H9 (cell line): Measurements from ENCODE around the gene WFDC1. TPM values are rescaled to one million over a fixed set of nuclear protein-coding genes. Genes with fewer than 3 reads are reported as not detected.
A peak's percentile ranks its signal among the peaks of the same experiment; 100 is the strongest.

ENCODE experiments used
- DNase-seq: peaks from one replicate; pipeline ENCODE4 v3.0.0-alpha.2; 2017
- H2AFZ ChIP-seq: one replicate; pipeline ENCODE4 v1.6.1; 2013; ENCODE audit warnings: mild to moderate bottlenecking, low read length, control low read depth, moderate library complexity
- H2AK5ac ChIP-seq: 2 replicates; pipeline ENCODE4 v1.6.1; 2013; ENCODE audit warnings: low read length, control low read depth, mixed read lengths; ENCODE audit not compliant: insufficient read length
- H2BK120ac ChIP-seq: one replicate; pipeline ENCODE4 v1.6.1; 2013; ENCODE audit warnings: low read depth, mild to moderate bottlenecking, low read length, control low read depth, inconsistent platforms; ENCODE audit not compliant: poor library complexity, severe bottlenecking
- H2BK12ac ChIP-seq: 2 replicates; pipeline ENCODE4 v1.6.1; 2013; ENCODE audit warnings: low read length, control low read depth, mixed read lengths, low read depth; ENCODE audit not compliant: insufficient read length
- H2BK15ac ChIP-seq: 2 replicates; pipeline ENCODE4 v1.6.1; 2013; ENCODE audit warnings: low read depth, low read length, control low read depth
- H2BK20ac ChIP-seq: one replicate; pipeline ENCODE4 v1.6.1; 2013; ENCODE audit warnings: low read depth, mild to moderate bottlenecking, low read length, control low read depth, inconsistent platforms; ENCODE audit not compliant: poor library complexity, severe bottlenecking
- H2BK5ac ChIP-seq: 2 replicates; pipeline ENCODE4 v1.6.1; 2013; ENCODE audit warnings: low read length, control low read depth, mixed read lengths; ENCODE audit not compliant: insufficient read length
- H3K14ac ChIP-seq: 2 replicates; pipeline ENCODE4 v1.6.1; 2013; ENCODE audit warnings: low read length, control low read depth; ENCODE audit not compliant: insufficient read depth
- H3K18ac ChIP-seq: 2 replicates; pipeline ENCODE4 v1.6.1; 2013; ENCODE audit warnings: low read depth, mild to moderate bottlenecking, mixed read lengths, low read length, control low read depth; ENCODE audit not compliant: insufficient read length
- H3K23ac ChIP-seq: 2 replicates; pipeline ENCODE4 v1.6.1; 2013; ENCODE audit warnings: low read length, control low read depth, mixed read lengths, low read depth; ENCODE audit not compliant: insufficient read length
- H3K23me2 ChIP-seq: 2 replicates; pipeline ENCODE4 v1.6.1; 2013; ENCODE audit warnings: low read depth, mild to moderate bottlenecking, mixed read lengths, low read length, control low read depth; ENCODE audit not compliant: insufficient read length, poor library complexity, severe bottlenecking
- H3K27ac ChIP-seq: 2 replicates; pipeline ENCODE4 v1.5.1; 2013; ENCODE audit warnings: low read length, control low read depth, mixed read lengths, low read depth; ENCODE audit not compliant: insufficient read length
- H3K27me3 ChIP-seq: 2 replicates; pipeline ENCODE4 v1.6.1; 2013; ENCODE audit warnings: low read length, control low read depth, inconsistent platforms; ENCODE audit not compliant: insufficient read depth
- H3K4ac ChIP-seq: 2 replicates; pipeline ENCODE4 v1.6.1; 2013; ENCODE audit warnings: low read depth, mild to moderate bottlenecking, control low read depth, inconsistent platforms, low read length, moderate library complexity
- H3K4me1 ChIP-seq: 2 replicates; pipeline ENCODE4 v1.6.1; 2013; ENCODE audit warnings: low read length, control low read depth, inconsistent platforms; ENCODE audit not compliant: insufficient read depth
- H3K4me2 ChIP-seq: 2 replicates; pipeline ENCODE4 v1.6.1; 2013; ENCODE audit warnings: low read length, control low read depth, mixed read lengths; ENCODE audit not compliant: insufficient read length, insufficient read depth
- H3K56ac ChIP-seq: 2 replicates; pipeline ENCODE4 v1.6.1; 2013; ENCODE audit warnings: low read depth, mild to moderate bottlenecking, mixed read lengths, low read length, control low read depth; ENCODE audit not compliant: insufficient read length
- H3K79me1 ChIP-seq: 2 replicates; pipeline ENCODE4 v1.6.1; 2013; ENCODE audit warnings: low read depth, mild to moderate bottlenecking, moderate library complexity, low read length, control low read depth, inconsistent platforms; ENCODE audit not compliant: insufficient read depth, poor library complexity, severe bottlenecking
- H3K79me2 ChIP-seq: 2 replicates; pipeline ENCODE4 v1.6.1; 2013; ENCODE audit warnings: low read length, control low read depth, inconsistent platforms; ENCODE audit not compliant: insufficient read depth
- H3K9ac ChIP-seq: 2 replicates; pipeline ENCODE4 v1.6.1; 2013; ENCODE audit warnings: low read length, control low read depth, mixed read lengths; ENCODE audit not compliant: insufficient read length; ENCODE audit errors: extremely low read depth
- H3K9me3 ChIP-seq: one replicate; pipeline ENCODE4 v1.6.1; 2013; ENCODE audit warnings: low read depth, low read length, inconsistent platforms; ENCODE audit not compliant: control insufficient read depth
- H3T11ph ChIP-seq: one replicate; pipeline ENCODE4 v1.6.1; 2013; ENCODE audit warnings: mild to moderate bottlenecking, low read length, control low read depth, inconsistent platforms
- H4K20me1 ChIP-seq: one replicate; pipeline ENCODE4 v1.6.1; 2013; ENCODE audit not compliant: control insufficient read depth, insufficient read length, insufficient read depth
- H4K5ac ChIP-seq: 2 replicates; pipeline ENCODE4 v1.6.1; 2013; ENCODE audit warnings: low read depth, mild to moderate bottlenecking, mixed read lengths, low read length, control low read depth; ENCODE audit not compliant: insufficient read length
- H4K8ac ChIP-seq: replicated peaks from 2 replicates; pipeline ENCODE4 v1.6.1; 2013; ENCODE audit warnings: low read length, control low read depth, mixed read lengths, low read depth; ENCODE audit not compliant: insufficient read length
- H4K91ac ChIP-seq: 2 replicates; pipeline ENCODE4 v1.6.1; 2013; ENCODE audit warnings: low read depth, mild to moderate bottlenecking, moderate library complexity, mixed read lengths, low read length, control low read depth; ENCODE audit not compliant: insufficient read length
- H3K27ac Mint-ChIP-seq, 3 experiments: 2 replicates in 2 of 3; 3 replicates in 1 of 3; pipeline ENCODE4 v1.8.0; 2020 to 2021; ENCODE audit warnings: mixed read lengths in 3 of 3, mild to moderate bottlenecking in 1 of 3, moderate library complexity in 1 of 3
- H3K27me3 Mint-ChIP-seq: 2 replicates; pipeline ENCODE4 v1.8.0; 2021; ENCODE audit warnings: low read depth, mild to moderate bottlenecking, moderate library complexity, mixed read lengths
- H3K36me3 Mint-ChIP-seq, 3 experiments: 2 replicates in 2 of 3; 3 replicates in 1 of 3; pipeline ENCODE4 v1.8.0; 2020 to 2021; ENCODE audit warnings: low read depth in 3 of 3, mixed read lengths in 3 of 3; ENCODE audit not compliant: insufficient read depth in 1 of 3
- H3K4me1 Mint-ChIP-seq, 2 experiments: 2 replicates each; pipeline ENCODE4 v1.8.0; 2020; ENCODE audit warnings: mixed read lengths in 2 of 2
- H3K4me3 Mint-ChIP-seq, 2 experiments: 2 replicates in 1 of 2; 3 replicates in 1 of 2; pipeline ENCODE4 v1.8.0; 2020 to 2021; ENCODE audit warnings: mild to moderate bottlenecking in 2 of 2, mixed read lengths in 2 of 2, moderate library complexity in 1 of 2
- H3K9me3 Mint-ChIP-seq, 2 experiments: 2 replicates in 1 of 2; 3 replicates in 1 of 2; pipeline ENCODE4 v1.8.0; 2020; ENCODE audit warnings: mild to moderate bottlenecking in 2 of 2, mixed read lengths in 2 of 2, moderate library complexity in 1 of 2
- CTCF ChIP-seq: fragments of 200-600 bp; sonication (generic); conservative IDR thresholded peaks from 3 replicates; pipeline ENCODE4 v1.8.0; 2021; ENCODE audit warnings: antibody characterized with exemption, mild to moderate bottlenecking
- WGBS: extraction: QIAGEN DNeasy Blood & Tissue Kit; methylation state at CpG from one replicate; pipeline ENCODE4 v1.1.7; 2013; ENCODE audit warnings: missing lambda C conversion rate, low lambda C conversion rate, mixed read lengths; ENCODE audit not compliant: insufficient read length; ENCODE audit errors: extremely low coverage; 5-methylcytosine and 5-hydroxymethylcytosine counted together
- total RNA-seq: library from RNA; stranded (reverse); gene quantifications from 2 replicates; pipeline ENCODE4 v1.2.1, GENCODE V29; 2021

The WFDC1 gene
- total RNA-seq, 1 experiment from 2014 or later, result 0.24 TPM

GRCh38 chr16:84247331-84247730 lies 47.3 kb upstream of the WFDC1 start:
- no CpG with 5 or more reads among the region's 6 CpGs for WGBS
- H2AK5ac ChIP-seq, result no peak overlapping the region
- H4K91ac ChIP-seq, result no peak overlapping the region
- H3K9me3 ChIP-seq, result no peaks in the 10 kb centered on the region
- no peak overlapping the region for H2BK5ac ChIP-seq
- no peaks in the 10 kb centered on the region for H3K79me1 ChIP-seq
- H3K27me3 ChIP-seq, result no peaks in the 10 kb centered on the region
- H3K79me2 ChIP-seq, result no peaks in the 10 kb centered on the region
- peaks cover 0 to 4% of the 10 kb centered on the region in 2 experiments; a peak in 3 of 5 replicates for H3K9me3 Mint-ChIP-seq
- no peak overlapping the region for H2BK12ac ChIP-seq
- no peak overlapping the region for H3K4me2 ChIP-seq
- no peaks in the 10 kb centered on the region for H4K20me1 ChIP-seq
- H3K36me3 Mint-ChIP-seq, result no peaks in the 10 kb centered on the region
- DNase-seq, result no peak
- H2AFZ ChIP-seq, result no peak overlapping the region
- no peak overlapping the region for H3K27ac ChIP-seq
- H4K8ac ChIP-seq, result no peak overlapping the region
- no peak overlapping the region for H3K4me3 Mint-ChIP-seq
- no peak overlapping the region for H3T11ph ChIP-seq
- H3K27ac Mint-ChIP-seq, result peak overlapping the region in 1 of 3 experiments; percentile 16; a peak in 1 of 7 replicates
- TF ChIP-seq CTCF, result no peak
- no peak overlapping the region for H3K4ac ChIP-seq
- H3K23ac ChIP-seq, result no peak overlapping the region
- H4K5ac ChIP-seq, result no peak overlapping the region
- H3K56ac ChIP-seq, result no peak overlapping the region
- H3K9ac ChIP-seq, result no peak overlapping the region
- H3K4me1 Mint-ChIP-seq, result peaks cover 0 to 3% of the 10 kb centered on the region in 2 experiments; a peak in 2 of 4 replicates
- no peak overlapping the region for H3K18ac ChIP-seq
- no peak overlapping the region for H2BK15ac ChIP-seq
- no peak overlapping the region for H3K14ac ChIP-seq
- no peak overlapping the region for H2BK20ac ChIP-seq
- peaks cover 10% of the 10 kb centered on the region for H3K27me3 Mint-ChIP-seq
- no peak overlapping the region for H2BK120ac ChIP-seq
- no peaks in the 10 kb centered on the region for H3K4me1 ChIP-seq
- H3K23me2 ChIP-seq, result no peaks in the 10 kb centered on the region
